Upper lobe of left lung (tissue), 4 donors: ENCODE results near the gene FTL.

Experiments used
- CTCF ChIP-seq, 6 experiments: fragments of 450-650 bp in 4 of 6; fragments of 200-600 bp in 2 of 6; sonication (generic) in 2 of 6; IDR thresholded peaks; one replicate each; pipeline ENCODE4 v1.5.1; 2016 to 2019; ENCODE audit warnings: antibody characterized with exemption in 6 of 6
- POLR2A ChIP-seq, 4 donors: fragments of 450-650 bp; IDR thresholded peaks; one replicate each; pipeline ENCODE4 v1.5.1; 2016 to 2017; ENCODE audit warnings: antibody characterized with exemption in 4 of 4, mild to moderate bottlenecking in 2 of 4

DNA sequence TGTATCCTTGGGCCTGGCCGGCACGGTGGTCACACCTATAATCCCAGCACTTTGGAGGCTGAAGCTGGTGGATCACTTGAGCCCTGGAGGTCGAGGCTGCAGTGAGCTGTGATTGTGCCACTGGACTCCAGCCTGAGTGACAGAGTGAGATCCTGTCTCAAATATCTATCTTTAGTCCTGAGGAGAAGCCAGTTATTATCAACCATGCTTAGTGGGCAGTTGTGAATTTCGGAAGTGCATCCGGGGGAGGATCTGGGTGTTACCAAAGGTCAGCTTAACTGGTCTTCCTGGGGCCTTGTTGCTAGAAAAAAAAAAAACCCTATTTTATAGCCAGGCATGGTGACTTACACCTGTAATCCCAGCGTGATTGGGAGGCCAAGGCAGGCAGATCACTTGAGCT is 22.0 kb upstream of the FTL start:
- no peak for TF ChIP-seq POLR2A (IDR thresholded peaks at IDR 0.05)
- TF ChIP-seq CTCF (IDR thresholded peaks at IDR 0.05), result no peak
